NT2/D1 (cell line): ENCODE results near the gene ITPR2.
A peak's percentile ranks its signal among the peaks of the same experiment; 100 is the strongest.

Source experiments
- YY1 ChIP-seq: IDR thresholded peaks from 2 replicates; pipeline ENCODE4 v1.6.1; 2011; ENCODE audit not compliant: insufficient read length, insufficient read depth
- ZNF274 ChIP-seq: IDR thresholded peaks from 2 replicates; pipeline ENCODE4 v1.6.1; 2011; ENCODE audit warnings: mild to moderate bottlenecking, low read depth, low read length

DNA sequence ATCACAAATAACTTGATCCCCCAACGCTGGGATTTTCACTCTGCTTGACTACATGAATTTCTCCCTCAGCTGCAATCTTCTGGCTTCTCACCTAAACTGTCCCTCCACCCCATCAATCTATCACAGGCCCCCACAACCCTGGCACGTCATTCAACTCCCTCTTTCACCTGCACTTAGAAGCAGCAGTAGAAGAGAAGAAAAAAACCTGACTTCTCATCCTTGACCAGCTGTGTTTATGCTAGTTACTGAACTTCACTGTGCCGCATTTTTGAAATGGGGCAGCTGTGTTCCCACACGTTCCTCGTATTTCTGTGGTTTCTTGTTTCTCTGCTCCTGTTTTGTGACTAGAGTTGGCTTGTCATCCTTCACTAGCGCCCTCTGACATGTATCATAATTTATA, 35.0 kb downstream of the ITPR2 start:
- TF ChIP-seq ZNF274 (0 out of 2 replicates have a peak, but pooled peaks have one; percentile 1), YY1 (no peak)
